ENCODE results near the gene RAET1G. TPM values are rescaled to one million over a fixed set of nuclear protein-coding genes. Genes with fewer than 3 reads are reported as not detected.

The RAET1G gene
- polyA plus RNA-seq, 1 of the 3 experiments (the other 2 are of a cell fraction): 2.5 TPM

DNA sequence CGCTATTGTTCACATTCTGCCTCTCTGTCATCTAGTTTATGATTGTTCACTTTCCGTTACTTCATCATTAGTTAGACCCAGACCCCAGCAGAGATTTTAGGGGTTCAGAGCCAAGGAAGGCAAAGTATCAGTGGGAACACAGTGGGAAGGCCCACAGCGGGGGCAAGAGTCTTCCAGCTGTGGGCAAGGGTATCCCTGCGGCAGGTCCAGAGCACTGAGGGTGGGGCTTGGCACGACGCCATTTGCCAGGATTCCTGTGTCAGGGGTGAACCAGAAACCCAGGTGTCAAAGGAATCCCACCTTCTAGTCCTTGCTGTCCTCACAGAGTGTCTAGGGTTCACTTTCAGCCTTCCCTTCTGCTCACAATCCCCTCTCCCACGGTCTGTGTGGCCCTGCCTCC lies 38.3 kb downstream of the RAET1G start:
- H3K9me3 ChIP-seq: no peaks in the 10 kb centered on the region
- ChIA-PET POLR2A (no interaction called here), CTCF (no interaction called here)
- no peak overlapping the region for H3K4me2 ChIP-seq
- H2AFZ ChIP-seq (ENCODE audit: low read depth): no peak overlapping the region
- no peaks in the 10 kb centered on the region for H3K4me1 ChIP-seq (ENCODE audit: control insufficient read depth in 1 of 2, insufficient read depth in 2 of 2, low read depth in 1 of 2, low read length in 1 of 2)
- H3K9me2 ChIP-seq: no peaks in the 10 kb centered on the region
- TF ChIP-seq EZH2phosphoT487 (IDR thresholded peaks at IDR 0.05; ENCODE audit: borderline replicate concordance, low read depth): no peak
- TF ChIP-seq EP300 (IDR thresholded peaks at IDR 0.05; ENCODE audit: borderline replicate concordance in 1 of 2, low read depth in 1 of 2, low read length in 1 of 2): no peak
- no peak for TF ChIP-seq JUND (IDR thresholded peaks at IDR 0.05)
- TF ChIP-seq FOSL2 (IDR thresholded peaks at IDR 0.05; ENCODE audit: borderline replicate concordance, low read depth): no peak
- TF ChIP-seq SIN3A (IDR thresholded peaks at IDR 0.05; ENCODE audit: borderline replicate concordance, low read depth, low read length): no peak
- no peak for TF ChIP-seq FOXJ3 (CRISPR knock-in tag; IDR thresholded peaks at IDR 0.05)
- TF ChIP-seq, protein P1, sequence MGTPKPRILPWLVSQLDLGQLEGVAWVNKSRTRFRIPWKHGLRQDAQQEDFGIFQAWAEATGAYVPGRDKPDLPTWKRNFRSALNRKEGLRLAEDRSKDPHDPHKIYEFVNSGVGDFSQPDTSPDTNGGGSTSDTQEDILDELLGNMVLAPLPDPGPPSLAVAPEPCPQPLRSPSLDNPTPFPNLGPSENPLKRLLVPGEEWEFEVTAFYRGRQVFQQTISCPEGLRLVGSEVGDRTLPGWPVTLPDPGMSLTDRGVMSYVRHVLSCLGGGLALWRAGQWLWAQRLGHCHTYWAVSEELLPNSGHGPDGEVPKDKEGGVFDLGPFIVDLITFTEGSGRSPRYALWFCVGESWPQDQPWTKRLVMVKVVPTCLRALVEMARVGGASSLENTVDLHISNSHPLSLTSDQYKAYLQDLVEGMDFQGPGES (IDR thresholded peaks at IDR 0.05; ENCODE audit: low read depth, low read length): no peak
- TF ChIP-seq USF1 (IDR thresholded peaks at IDR 0.05; ENCODE audit: borderline replicate concordance, low read depth): no peak
- no peak for TF ChIP-seq NRF1 (IDR thresholded peaks at IDR 0.05; ENCODE audit: low read depth, low read length)
- no peak for TF ChIP-seq RCOR1 (IDR thresholded peaks at IDR 0.05; ENCODE audit: low read length)
- TF ChIP-seq YY1 (IDR thresholded peaks at IDR 0.05; ENCODE audit: low read depth): no peak
- no peak for TF ChIP-seq RXRA (IDR thresholded peaks at IDR 0.05; ENCODE audit: borderline replicate concordance, low read depth)
- no peak for TF ChIP-seq MEF2A (IDR thresholded peaks at IDR 0.05; ENCODE audit: borderline replicate concordance, low read depth)
- no peak for TF ChIP-seq POLR2AphosphoS5 (IDR thresholded peaks at IDR 0.05; ENCODE audit: low read depth, low read length)
- TF ChIP-seq MXI1 (IDR thresholded peaks at IDR 0.05; ENCODE audit: low read depth, low read length): no peak
- TF ChIP-seq NFIC (IDR thresholded peaks at IDR 0.05; ENCODE audit: borderline replicate concordance): no peak
- no peak for TF ChIP-seq FOXM1 (IDR thresholded peaks at IDR 0.05; ENCODE audit: low read depth)
- no peak for TF ChIP-seq RFX5 (IDR thresholded peaks at IDR 0.05; ENCODE audit: low read length)
- no peak for TF ChIP-seq SMC3 (IDR thresholded peaks at IDR 0.05; ENCODE audit: low read depth, low read length)
- no peak for TF ChIP-seq TCF12 (IDR thresholded peaks at IDR 0.05)
- no peaks in the 10 kb centered on the region for H3K27me3 ChIP-seq (ENCODE audit: insufficient read depth)
- no peak for DNase-seq
- H3K36me3 ChIP-seq (replicated peaks in 1 of 2; ENCODE audit: control insufficient read depth in 1 of 2, insufficient read depth in 2 of 2, low read length in 1 of 2): no peaks in the 10 kb centered on the region
- H3K27ac ChIP-seq (ENCODE audit: low read depth in 2 of 2, low read length in 1 of 2): no peak overlapping the region
- no peak overlapping the region for H3K4me3 ChIP-seq (ENCODE audit: low read depth in 2 of 2, low read length in 1 of 2)
- no peaks in the 10 kb centered on the region for H4K20me1 ChIP-seq (ENCODE audit: insufficient read depth)
- 82% methylated on average over 5 of the region's 7 CpGs for WGBS (ENCODE audit: low lambda C conversion rate)
- no peaks in the 10 kb centered on the region for H3K79me2 ChIP-seq (ENCODE audit: insufficient read depth)
- H3K9ac ChIP-seq: no peak overlapping the region
- H3F3A ChIP-seq (replicated peaks; ENCODE audit: insufficient read depth): no peaks in the 10 kb centered on the region

DNA sequence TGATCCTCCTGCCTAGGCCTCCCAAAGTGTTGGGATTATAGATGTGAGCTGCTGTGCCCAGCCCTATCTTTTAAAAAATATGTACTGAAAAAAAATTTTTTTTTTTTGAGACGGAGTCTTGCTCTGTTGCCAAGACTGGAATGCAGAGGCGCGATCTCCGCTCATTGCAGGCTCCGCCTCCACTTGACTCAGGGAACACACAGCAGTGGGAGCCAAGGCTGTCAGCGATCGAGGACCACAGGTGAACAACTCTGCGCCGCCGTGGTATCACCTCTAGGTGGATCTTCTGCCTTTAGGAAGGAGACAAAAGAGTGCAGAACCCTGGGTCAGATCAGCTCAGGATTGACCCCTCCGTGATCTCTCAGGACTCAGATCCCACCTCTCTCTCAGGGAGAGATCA lies 38.7 kb downstream of the RAET1G start:
- H3K9me3 ChIP-seq: no peaks in the 10 kb centered on the region
- H3K36me3 ChIP-seq (replicated peaks in 1 of 2; ENCODE audit: control insufficient read depth in 1 of 2, insufficient read depth in 2 of 2, low read length in 1 of 2): no peaks in the 10 kb centered on the region
- H3F3A ChIP-seq (replicated peaks; ENCODE audit: insufficient read depth): no peaks in the 10 kb centered on the region
- CTCF ChIA-PET: no interaction called here
- no peak overlapping the region for H3K4me3 ChIP-seq (ENCODE audit: low read depth in 2 of 2, low read length in 1 of 2)
- no peaks in the 10 kb centered on the region for H3K4me1 ChIP-seq (ENCODE audit: control insufficient read depth in 1 of 2, insufficient read depth in 2 of 2, low read depth in 1 of 2, low read length in 1 of 2)
- no peaks in the 10 kb centered on the region for H4K20me1 ChIP-seq (ENCODE audit: insufficient read depth)
- no peak overlapping the region for H3K27ac ChIP-seq (ENCODE audit: low read depth in 2 of 2, low read length in 1 of 2)
- H3K4me2 ChIP-seq: no peak overlapping the region
- POLR2A ChIA-PET: no interaction called here
- H3K9ac ChIP-seq: no peak overlapping the region
- no peaks in the 10 kb centered on the region for H3K79me2 ChIP-seq (ENCODE audit: insufficient read depth)
- H2AFZ ChIP-seq (ENCODE audit: low read depth): no peak overlapping the region
- 85% methylated on average over 11 of the region's 11 CpGs for WGBS (ENCODE audit: low lambda C conversion rate)
- no peaks in the 10 kb centered on the region for H3K9me2 ChIP-seq
- TF ChIP-seq ELF1 (IDR thresholded peaks at IDR 0.05): no peak
- TF ChIP-seq SMC3 (IDR thresholded peaks at IDR 0.05; ENCODE audit: low read depth, low read length): no peak
- no peak for TF ChIP-seq YY1 (IDR thresholded peaks at IDR 0.05; ENCODE audit: low read depth)
- TF ChIP-seq GATA2 (CRISPR knock-in tag; IDR thresholded peaks at IDR 0.05): no peak
- H3K27me3 ChIP-seq (ENCODE audit: insufficient read depth): no peaks in the 10 kb centered on the region
- DNase-seq: no peak

All from SK-N-SH (cell line).